CD4-positive, alpha-beta T cell treated with Interleukin-17A for 4 hours (primary cell): Measurements from ENCODE around the gene KRTAP17-1.
"Not testable (repeated sequence)": the region's sequence is repeated elsewhere in the genome, so short reads cannot be mapped to it uniquely, and the experiment has no call there.

Experiments used
- DNase-seq: peaks from one replicate; pipeline ENCODE4 v3.0.0-alpha.2; 2020; ENCODE audit warnings: mixed read lengths

KRTAP17-1 gene

DNA sequence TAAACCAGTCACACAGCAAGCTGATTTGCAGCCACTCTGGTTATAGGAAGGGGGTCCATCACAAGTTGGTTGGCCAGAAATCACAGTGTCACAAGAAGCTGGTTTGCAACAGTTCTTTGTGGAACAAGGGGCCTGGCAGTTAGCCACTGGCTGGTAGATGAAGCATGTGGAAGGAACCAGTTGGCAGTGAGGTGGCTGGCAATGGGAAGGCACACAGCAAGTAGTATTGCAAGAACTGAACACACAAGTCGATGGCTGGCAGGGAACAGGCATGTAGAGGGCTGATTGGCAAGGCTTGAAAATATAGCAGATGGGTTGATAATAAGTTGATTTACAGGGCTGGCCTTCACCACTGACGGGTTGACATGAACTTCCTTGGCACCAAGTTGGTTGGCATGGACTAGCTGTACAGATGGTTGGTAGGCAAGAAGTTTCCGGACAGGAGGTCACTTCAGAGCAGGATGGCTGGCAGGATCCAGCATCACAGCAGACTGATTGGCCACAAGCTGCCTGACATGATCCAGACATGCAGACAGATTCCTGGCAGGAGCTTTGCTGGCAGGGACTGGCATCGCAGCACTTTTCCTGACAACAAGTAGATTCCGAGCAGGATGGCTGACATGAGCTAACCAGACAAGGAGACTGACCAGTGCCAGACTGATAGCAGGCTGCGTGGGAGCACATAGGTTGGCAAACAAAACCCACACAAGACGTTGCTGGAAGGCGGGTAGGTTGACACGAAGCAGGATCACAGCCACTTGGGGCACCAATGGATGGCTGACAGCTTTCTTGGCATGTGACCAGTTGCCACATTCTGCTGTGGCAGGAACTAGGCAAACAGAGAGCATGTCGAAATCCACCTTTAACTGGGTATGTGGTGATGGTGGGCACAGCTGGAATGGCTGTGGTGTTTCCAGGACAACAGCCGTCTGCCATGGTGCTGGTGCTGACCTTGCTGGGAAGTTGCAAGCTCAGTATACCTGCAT lies 13.3 kb downstream of the KRTAP17-1 start, which contains the start of gene KRTAP29-1:
KRTAP29-1 (minus strand) TSS at position 936 of the 986 bp plus-strand sequence; CDS start at position 936, 0 bp downstream.
- DNase-seq, result no peak

- no peak for DNase-seq
Observed at GRCh38 chr17:41301204-41301790, 14.2 kb downstream of the KRTAP17-1 start.

DNA sequence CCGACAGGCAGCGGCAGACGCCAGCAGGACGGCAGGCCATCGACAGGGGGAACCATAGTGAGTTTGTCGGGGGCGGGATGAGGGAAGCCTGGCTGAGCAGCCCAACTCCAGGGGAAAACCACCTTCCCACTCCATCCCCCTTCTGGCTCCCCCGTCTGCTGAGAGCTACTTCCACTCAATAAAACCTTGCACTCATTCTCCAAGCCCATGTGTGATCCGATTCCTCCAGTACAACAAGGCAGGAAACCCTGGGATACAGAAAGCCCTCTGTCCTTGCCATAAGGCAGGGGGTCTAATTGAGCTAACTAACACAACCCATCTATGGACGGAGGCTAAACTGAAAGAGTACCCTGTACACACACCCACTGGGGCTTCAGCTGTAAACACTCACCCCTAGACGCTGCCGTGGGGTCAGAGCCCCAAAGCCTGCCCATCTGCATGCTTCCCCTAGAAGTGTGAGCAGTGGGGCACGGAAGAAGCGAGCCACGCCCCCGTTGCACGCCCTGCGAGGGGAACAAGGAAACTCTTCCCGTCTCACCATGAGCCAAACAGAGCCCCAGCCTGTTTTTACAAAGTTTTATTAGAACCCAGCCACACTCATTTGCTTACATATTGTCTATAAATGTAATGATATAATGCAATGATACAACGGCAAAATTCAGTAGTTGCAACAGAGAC lies 16.9 kb downstream of the KRTAP17-1 start:
- no peak for DNase-seq

DNA sequence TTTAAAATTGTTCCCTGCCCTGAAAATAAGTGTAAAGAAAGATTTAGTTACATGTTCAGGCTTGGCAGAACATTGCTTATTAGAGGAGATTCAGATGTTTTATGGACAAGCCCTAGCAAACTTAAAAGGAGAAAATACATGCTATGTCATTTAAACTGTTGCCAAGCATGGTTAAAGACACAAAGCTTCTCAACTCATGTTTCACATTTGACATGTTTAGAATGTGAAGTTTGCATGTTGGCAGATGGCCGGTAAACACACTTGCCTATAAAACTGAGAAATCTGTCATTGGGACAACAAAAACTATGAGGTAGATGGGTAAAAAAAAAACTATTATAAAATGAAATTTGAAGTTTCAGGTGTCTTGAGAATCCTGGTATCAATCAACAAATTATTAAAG lies 18.7 kb downstream of the KRTAP17-1 start:
- no peak for DNase-seq

- DNase-seq, result no peak
Observed at GRCh38 chr17:41294016-41294415, 21.5 kb downstream of the KRTAP17-1 start.

- DNase-seq, result no peak
Observed at GRCh38 chr17:41287050-41287449, 28.5 kb downstream of the KRTAP17-1 start.

- DNase-seq, result no peak
Observed at GRCh38 chr17:41284546-41284945, 31.0 kb downstream of the KRTAP17-1 start.

DNA sequence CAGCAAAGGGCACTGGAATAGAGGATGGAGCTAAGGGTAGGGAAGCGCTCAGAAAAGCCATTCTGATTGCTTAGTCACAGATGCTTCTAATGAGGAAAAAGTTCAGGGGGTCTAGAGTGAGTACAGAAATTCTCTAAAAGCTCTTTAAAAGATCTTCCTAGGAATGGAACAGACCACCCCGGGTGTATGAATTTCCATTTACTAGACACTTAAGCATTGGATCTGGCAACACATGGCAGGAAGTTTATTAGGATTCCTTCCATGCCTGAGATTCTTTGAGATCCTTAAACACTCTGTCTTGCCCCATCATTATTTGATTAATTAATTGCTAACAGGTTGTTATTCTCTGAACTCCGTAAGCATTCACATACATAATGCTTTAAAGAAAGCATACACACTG lies 31.5 kb downstream of the KRTAP17-1 start:
- no peak for DNase-seq

DNA sequence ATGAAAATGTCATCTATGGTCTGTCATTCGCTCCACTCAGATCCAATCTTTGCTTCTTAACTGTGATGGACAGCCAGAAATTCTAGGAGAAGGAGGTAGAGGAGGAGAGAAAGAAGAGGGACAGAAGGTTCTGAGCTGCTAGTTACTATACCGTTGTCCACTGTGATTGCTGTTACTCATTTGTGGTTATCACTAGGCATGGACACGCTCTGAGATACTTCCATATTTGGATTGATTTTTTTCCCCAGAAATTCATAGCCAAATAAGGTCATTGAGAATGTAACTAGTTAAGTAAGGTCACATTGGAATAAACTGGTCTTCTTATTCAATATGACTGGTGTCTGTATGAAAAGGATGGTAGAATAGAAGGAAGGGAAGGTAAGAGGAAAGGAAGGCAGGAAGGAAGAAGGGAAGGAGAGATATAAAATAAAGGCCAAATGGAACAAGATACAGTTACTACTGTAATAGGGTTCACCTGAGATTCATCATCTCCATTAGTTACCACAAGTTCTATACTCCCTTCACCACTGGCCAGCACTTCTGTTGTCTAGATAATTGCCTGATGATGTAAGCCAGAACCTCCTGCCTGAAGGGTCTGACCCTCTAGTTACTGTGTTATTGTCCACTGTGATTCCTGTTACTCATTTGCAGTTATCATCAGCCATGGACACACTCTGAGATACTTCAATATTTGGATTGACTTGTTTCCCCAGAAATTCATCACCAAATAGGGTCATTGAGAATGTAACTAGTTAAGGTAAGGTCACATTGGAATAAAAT lies 37.1 kb downstream of the KRTAP17-1 start:
- DNase-seq, result no peak

- not testable (repeated sequence) for DNase-seq
Observed at GRCh38 chr17:41275648-41276190, 39.8 kb downstream of the KRTAP17-1 start, which contains the start of gene KRTAP9-7. KRTAP9-7 (plus strand) TSS chr17:41275698; CDS start chr17:41275698, 0 bp downstream.

DNA sequence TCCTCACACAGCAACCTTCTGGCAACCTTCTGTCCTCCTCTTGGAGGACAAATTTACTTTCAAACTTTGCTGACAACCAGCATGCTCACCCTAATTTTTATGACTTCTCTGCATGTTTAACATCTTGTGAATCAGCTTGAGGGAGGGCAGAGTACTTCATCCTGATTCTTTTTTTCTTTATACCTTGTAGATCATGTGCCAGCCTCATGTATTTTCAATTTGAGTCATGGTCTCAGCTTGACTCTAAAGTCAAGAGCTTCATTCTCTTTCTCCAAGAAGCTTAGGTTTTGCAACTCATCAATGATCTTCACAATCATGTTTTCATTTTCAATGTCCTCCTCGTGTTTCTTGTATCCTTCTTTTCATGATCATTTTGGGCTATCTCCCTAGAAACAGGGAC lies 43.7 kb downstream of the KRTAP17-1 start:
- DNase-seq, result no peak

- not testable (repeated sequence) for DNase-seq
Observed at GRCh38 chr17:41271323-41271722, 44.2 kb downstream of the KRTAP17-1 start.

DNA sequence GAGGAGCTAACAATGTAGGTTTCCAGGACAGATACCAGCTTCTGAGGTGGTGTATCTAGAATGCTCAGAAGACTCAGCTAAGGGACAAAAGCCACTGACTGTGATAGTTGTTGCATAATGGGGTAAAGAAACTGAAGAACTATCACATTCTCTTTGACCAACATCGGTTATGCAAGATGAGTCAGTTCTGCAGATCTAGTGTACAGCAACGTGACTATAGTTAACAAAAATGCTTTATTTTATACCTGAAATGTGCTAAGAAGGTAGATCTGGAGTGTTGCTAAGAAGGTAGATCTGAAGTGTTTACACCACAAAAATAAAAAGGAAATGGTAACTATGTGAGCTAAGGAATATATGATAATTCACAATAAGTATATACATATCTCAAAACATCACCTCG lies 47.8 kb downstream of the KRTAP17-1 start:
- DNase-seq, result no peak

DNA sequence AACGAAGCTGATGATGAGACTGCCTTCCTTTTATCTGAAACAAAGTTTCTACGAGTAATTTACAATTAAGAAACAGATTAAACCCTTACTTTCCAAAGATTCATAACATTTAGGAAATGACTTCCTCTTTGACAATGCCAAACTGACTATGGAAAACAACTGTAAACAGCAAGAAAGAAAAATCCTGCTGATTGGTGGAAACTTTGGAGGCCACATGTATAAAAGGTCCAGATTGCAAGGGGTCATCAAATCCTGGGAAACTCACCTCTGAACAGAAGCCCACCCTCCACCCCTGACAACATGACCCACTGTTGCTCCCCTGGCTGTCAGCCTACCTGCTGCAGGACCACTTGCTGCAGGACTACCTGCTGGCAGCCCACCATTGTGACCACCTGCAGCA lies 50.4 kb downstream of the KRTAP17-1 start, which contains the start of gene KRTAP9-6:
KRTAP9-6 (plus strand) TSS at position 301 of the 400 bp plus-strand sequence; CDS start at position 301, 0 bp downstream.
- no peak for DNase-seq
